Sigmoid colon (tissue), 4 donors: Measurements from ENCODE around the gene AGTPBP1.

ENCODE experiments used
- CTCF ChIP-seq, 4 experiments: fragments of 450-650 bp in 3 of 4; fragments of 200-600 bp in 1 of 4; IDR thresholded peaks; one replicate each; pipeline ENCODE4 v1.5.1; 2016 to 2019; ENCODE audit warnings: antibody characterized with exemption in 4 of 4, mild to moderate bottlenecking in 3 of 4, moderate library complexity in 2 of 4
- POLR2A ChIP-seq, 2 donors: fragments of 450-650 bp; IDR thresholded peaks; one replicate each; pipeline ENCODE4 v1.6.1; 2016; ENCODE audit warnings: antibody characterized with exemption in 2 of 2, mild to moderate bottlenecking in 2 of 2, moderate library complexity in 2 of 2
- POLR2AphosphoS5 ChIP-seq, 4 donors: sonication (generic); formaldehyde crosslinking; IDR thresholded peaks; one replicate each; pipeline ENCODE4 v1.6.1; 2017; ENCODE audit warnings: antibody characterized with exemption in 4 of 4

GRCh38 chr9:85536514-85536913 is 205.2 kb downstream of the AGTPBP1 start:
- no peak for TF ChIP-seq POLR2A (IDR thresholded peaks at IDR 0.05)
- no peak for TF ChIP-seq CTCF (IDR thresholded peaks at IDR 0.05)
- no peak for TF ChIP-seq POLR2AphosphoS5 (IDR thresholded peaks at IDR 0.05)
